Measurements from ENCODE around the gene SMARCAL1.

GRCh38 chr2:216486271-216486670, 74.0 kb downstream of the SMARCAL1 start:
- TF ChIP-seq POLR2A (IDR thresholded peaks at IDR 0.05; ENCODE audit: low read depth, low read length) (no peak), CTCF (conservative IDR thresholded peaks at IDR 0.05; ENCODE audit: low read depth, low read length) (no peak), RAD21 (IDR thresholded peaks at IDR 0.05; ENCODE audit: low read length) (no peak), MAFK (IDR thresholded peaks at IDR 0.05; ENCODE audit: low read depth, low read length) (no peak), MXI1 (IDR thresholded peaks at IDR 0.05; ENCODE audit: borderline replicate concordance, low read depth, low read length) (no peak)

Data from IMR-90 (cell line).